HL-60 (cell line): ENCODE data around the gene TEX28.
A peak's percentile ranks its signal among the peaks of the same experiment; 100 is the strongest.

Source experiments
- DNase-seq, 2 experiments: peaks; one replicate each; pipeline ENCODE4 v3.0.0-alpha.2; 2010 to 2020; ENCODE audit warnings: low read depth in 1 of 2, low spot score in 1 of 2
- H3K27ac ChIP-seq: fragments of 250-450 bp; sonication (Bioruptor Pico); replicated peaks from 2 replicates; pipeline ENCODE4 v1.5.1; 2020; ENCODE audit warnings: mild to moderate bottlenecking, moderate library complexity
- H3K27me3 ChIP-seq: fragments of 250-450 bp; sonication (Bioruptor Pico); 2 replicates; pipeline ENCODE4 v1.5.1; 2021; ENCODE audit warnings: mild to moderate bottlenecking, moderate library complexity; ENCODE audit not compliant: insufficient read depth, poor library complexity, severe bottlenecking
- H3K4me3 ChIP-seq: replicated peaks from 2 replicates; pipeline ENCODE4 v1.5.1; 2011; ENCODE audit warnings: mild to moderate bottlenecking, control low read depth, low read length; ENCODE audit not compliant: insufficient read depth
- CTCF ChIP-seq: IDR thresholded peaks from one replicate; pipeline ENCODE4 v1.5.1; 2011; ENCODE audit warnings: low read length, control low read depth, inconsistent platforms; ENCODE audit not compliant: insufficient read depth
- GABPA ChIP-seq: IDR thresholded peaks from 2 replicates; pipeline ENCODE4 v1.6.1; 2012; ENCODE audit warnings: low read depth
- POLR2AphosphoS5 ChIP-seq: IDR thresholded peaks from 2 replicates; pipeline ENCODE4 v1.6.1; 2012; ENCODE audit warnings: low read depth
- REST ChIP-seq: IDR thresholded peaks from 2 replicates; pipeline ENCODE4 v1.6.1; 2012; ENCODE audit warnings: low read depth; ENCODE audit not compliant: insufficient replicate concordance
- SPI1 ChIP-seq: IDR thresholded peaks from 2 replicates; pipeline ENCODE4 v1.6.1; 2012; ENCODE audit warnings: low read depth, mild to moderate bottlenecking, borderline replicate concordance

Gene TEX28

GRCh38 chrX:154323537-154323936 is 28.6 kb upstream of the TEX28 start:
- TF ChIP-seq CTCF: no peak
- no peak for TF ChIP-seq GABPA
- no peak for TF ChIP-seq REST
- no peak for TF ChIP-seq SPI1
- no peak for TF ChIP-seq POLR2AphosphoS5
- Histone ChIP-seq H3K27ac (no peak overlapping the region), H3K4me3 (no peak overlapping the region), H3K27me3 (peaks cover 8% of the 10 kb centered on the region)
- DNase-seq: no peak

DNA sequence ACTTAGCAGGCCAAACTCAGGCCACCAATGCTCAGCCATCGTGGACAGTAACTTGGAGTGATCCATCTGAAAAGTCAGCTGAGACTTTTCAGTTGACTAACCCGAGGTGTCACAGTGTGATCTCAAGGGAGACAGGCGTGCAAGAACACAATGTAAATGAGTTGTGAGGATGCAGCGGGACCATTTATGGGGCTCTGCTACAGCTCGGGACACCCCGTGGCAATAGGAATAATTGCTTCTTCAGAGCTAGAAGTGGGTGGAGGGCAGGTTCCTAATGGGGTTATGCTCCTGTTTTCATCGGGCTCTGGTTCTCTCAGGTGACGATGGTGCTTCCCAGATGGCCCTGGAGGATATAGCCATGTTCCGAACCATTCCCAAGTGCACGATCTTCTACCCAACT is 28.0 kb upstream of the TEX28 start:
- DNase-seq: no peak
- H3K27ac ChIP-seq: no peak overlapping the region
- H3K27me3 ChIP-seq: peaks cover 8% of the 10 kb centered on the region
- TF ChIP-seq REST (no peak), CTCF (no peak), POLR2AphosphoS5 (no peak), SPI1 (no peak), GABPA (no peak)
- no peak overlapping the region for H3K4me3 ChIP-seq

DNA sequence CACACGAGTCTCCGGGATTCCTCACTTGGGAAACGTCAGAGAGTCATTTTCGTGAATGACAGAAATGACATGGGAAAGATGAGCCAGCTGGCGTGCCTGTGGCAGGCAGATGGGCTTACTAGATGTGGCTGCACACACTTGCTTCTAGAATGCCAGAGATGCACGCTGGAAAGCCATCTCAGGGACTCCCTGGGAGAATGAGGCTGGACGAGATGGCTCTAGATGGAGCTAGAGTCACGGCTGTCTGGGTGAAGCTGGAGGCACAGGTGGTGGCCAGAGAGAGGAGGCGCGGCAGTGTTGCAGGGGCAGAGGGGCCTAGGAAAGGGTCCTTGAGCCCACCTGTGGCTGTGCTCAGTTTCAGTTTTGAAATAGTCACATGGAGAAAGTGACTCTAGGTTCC is 26.7 kb upstream of the TEX28 start:
- Histone ChIP-seq H3K27me3 (peaks cover 5% of the 10 kb centered on the region), H3K27ac (no peak overlapping the region), H3K4me3 (no peak overlapping the region)
- DNase-seq: peak in 1 of 2 experiments; percentile 28
- no peak for TF ChIP-seq POLR2AphosphoS5
- TF ChIP-seq REST: no peak
- TF ChIP-seq GABPA: no peak
- TF ChIP-seq SPI1: no peak
- TF ChIP-seq CTCF: no peak
